HG03045 (cell line): ENCODE data around the gene KCNH2.
"Not testable (repeated sequence)": the region's sequence is repeated elsewhere in the genome, so short reads cannot be mapped to it uniquely, and the experiment has no call there.

Experiments
- ATAC-seq: cut with Tn5 transposase; IDR thresholded peaks from one replicate; pipeline ENCODE4 v1.9.1; 2021; ENCODE audit warnings: mild to moderate bottlenecking, moderate library complexity; ENCODE audit not compliant: unreplicated experiment

KCNH2 gene

GRCh38 chr7:150978126-150978789 is at the start of gene KCNH2:
Gene KCNH2 (minus strand): TSS chr7:150978321. CDS start chr7:150977913, 408 bp downstream.
- no peak for ATAC-seq

- ATAC-seq = peak; percentile 7
Observed at GRCh38 chr7:151027728-151028130, 49.6 kb upstream of the KCNH2 start.

- not testable (repeated sequence) for ATAC-seq
Observed at GRCh38 chr7:151026771-151027727, 48.9 kb upstream of the KCNH2 start.

GRCh38 chr7:151025924-151026671 is 48.0 kb upstream of the KCNH2 start:
- ATAC-seq = no peak

- ATAC-seq = no peak
Observed at GRCh38 chr7:151024435-151025056, 46.4 kb upstream of the KCNH2 start, which contains the start of gene ATG9B. Gene ATG9B (minus strand): TSS chr7:151024494. CDS start chr7:151024423, 71 bp downstream.

- no peak for ATAC-seq
Observed at GRCh38 chr7:151023232-151023631, 45.1 kb upstream of the KCNH2 start.

- ATAC-seq = no peak
Observed at GRCh38 chr7:151020231-151020630, 42.1 kb upstream of the KCNH2 start.

GRCh38 chr7:151019130-151019447 is 41.0 kb upstream of the KCNH2 start:
- no peak for ATAC-seq

- no peak for ATAC-seq
Observed at GRCh38 chr7:151018421-151019129, 40.5 kb upstream of the KCNH2 start.

GRCh38 chr7:151017953-151018420 is 39.9 kb upstream of the KCNH2 start:
- no peak for ATAC-seq

- ATAC-seq = no peak
Observed at GRCh38 chr7:151017370-151017952, 39.3 kb upstream of the KCNH2 start.

- ATAC-seq = no peak
Observed at GRCh38 chr7:151016942-151017341, 38.8 kb upstream of the KCNH2 start.

GRCh38 chr7:151016505-151016904 is 38.4 kb upstream of the KCNH2 start:
- ATAC-seq = no peak

- no peak for ATAC-seq
Observed at GRCh38 chr7:151015967-151016366, 37.8 kb upstream of the KCNH2 start.

GRCh38 chr7:151014950-151015349 is 36.8 kb upstream of the KCNH2 start:
- ATAC-seq = no peak

- peak; percentile 42 for ATAC-seq
Observed at GRCh38 chr7:151013733-151014497, 35.8 kb upstream of the KCNH2 start.

- ATAC-seq = no peak
Observed at GRCh38 chr7:151013356-151013732, 35.2 kb upstream of the KCNH2 start.

- ATAC-seq = no peak
Observed at GRCh38 chr7:151012911-151013347, 34.8 kb upstream of the KCNH2 start.
